Keratinocyte (primary cell): ENCODE results near the gene CDKAL1. TPM values are rescaled to one million over a fixed set of nuclear protein-coding genes. Genes with fewer than 3 reads are reported as not detected.

ENCODE experiments used
- DNase-seq: peaks from one replicate; pipeline ENCODE4 v3.0.0-alpha.2; 2011; ENCODE audit warnings: low read depth, missing footprints, low spot score
- FAIRE-seq: peaks from 2 replicates; lab custom pipeline; 2011; peaks lifted over from hg19 to GRCh38; lab: Jason Lieb, UNC
- H2AFZ ChIP-seq: 2 replicates; pipeline ENCODE4 v1.6.0; 2012; ENCODE audit warnings: low read length, control low read depth, inconsistent platforms; ENCODE audit not compliant: control insufficient read depth
- H3K27ac ChIP-seq: 2 replicates; pipeline ENCODE4 v1.5.1; 2011; ENCODE audit warnings: low read length; ENCODE audit not compliant: control insufficient read depth, insufficient read depth
- H3K27me3 ChIP-seq: 3 replicates; pipeline ENCODE4 v1.6.0; 2011; ENCODE audit warnings: low read length; ENCODE audit not compliant: control insufficient read depth, insufficient read depth; ENCODE audit errors: extremely low read depth
- H3K36me3 ChIP-seq, 2 experiments: 2 replicates in 1 of 2; 3 replicates in 1 of 2; pipeline ENCODE4 v1.5.1; 2011; ENCODE audit warnings: low read length in 2 of 2, mild to moderate bottlenecking in 1 of 2; ENCODE audit not compliant: control insufficient read depth in 2 of 2, insufficient read depth in 2 of 2; ENCODE audit errors: extremely low read depth in 1 of 2
- H3K4me1 ChIP-seq: 3 replicates; pipeline ENCODE4 v1.5.1; 2011; ENCODE audit warnings: low read length; ENCODE audit not compliant: control insufficient read depth, insufficient read depth; ENCODE audit errors: extremely low read depth
- H3K4me2 ChIP-seq: 3 replicates; pipeline ENCODE4 v1.6.0; 2011; ENCODE audit warnings: low read depth, low read length; ENCODE audit not compliant: control insufficient read depth, insufficient read depth; ENCODE audit errors: extremely low read depth
- H3K4me3 ChIP-seq, 3 experiments: fragments of 200-600 bp in 1 of 3; sonication (generic) in 1 of 3; 2 replicates in 2 of 3; 3 replicates in 1 of 3; pipeline ENCODE4 v1.5.1; 2011 to 2016; ENCODE audit warnings: low read length in 3 of 3, mild to moderate bottlenecking in 3 of 3, control low read depth in 2 of 3, inconsistent platforms in 1 of 3, low read depth in 1 of 3, mixed read lengths in 1 of 3, mixed run types in 1 of 3, moderate library complexity in 1 of 3; ENCODE audit not compliant: control insufficient read depth in 2 of 3, insufficient read depth in 2 of 3; ENCODE audit errors: extremely low read depth in 1 of 3
- H3K79me2 ChIP-seq: 2 replicates; pipeline ENCODE4 v1.6.0; 2012; ENCODE audit warnings: low read length; ENCODE audit not compliant: control insufficient read depth, insufficient read depth
- H3K9ac ChIP-seq: 3 replicates; pipeline ENCODE4 v1.6.0; 2011; ENCODE audit warnings: low read length; ENCODE audit not compliant: control insufficient read depth, insufficient read depth; ENCODE audit errors: extremely low read depth
- H3K9me1 ChIP-seq: 3 replicates; pipeline ENCODE4 v1.6.0; 2011; ENCODE audit warnings: low read length; ENCODE audit not compliant: control insufficient read depth, insufficient read depth; ENCODE audit errors: extremely low read depth
- H3K9me3 ChIP-seq: 2 replicates; pipeline ENCODE4 v1.5.1; 2012; ENCODE audit warnings: low read depth, low read length; ENCODE audit not compliant: control insufficient read depth
- H4K20me1 ChIP-seq: 3 replicates; pipeline ENCODE4 v1.6.0; 2011; ENCODE audit warnings: low read length; ENCODE audit not compliant: control insufficient read depth, insufficient read depth; ENCODE audit errors: extremely low read depth
- EZH2 ChIP-seq: IDR thresholded peaks from one replicate; pipeline ENCODE4 v1.6.1; 2012; ENCODE audit warnings: inconsistent platforms, mild to moderate bottlenecking, low read length, moderate library complexity
- dilution Hi-C: fragments of 300-500 bp; cut with MboI; formaldehyde crosslinking; loops from one replicate; pipeline ENCODE4 v1.7.0; 2020; ENCODE audit warnings: low sequenced_read_pairs; ENCODE audit not compliant: extremely low pct_ligation_motif_present
- polyA plus RNA-seq, 5 experiments: library from polyadenylated mRNA; depleted of rRNA in 3 of 5; stranded (reverse) in 3 of 5; stranded (forward) in 1 of 5; unstranded in 1 of 5; fragments of >200 nt; gene quantifications; 1 replicate in 1 of 5; 2 replicates in 3 of 5; 3 replicates in 1 of 5; pipeline versions ENCODE4 v1.2.1 to v1.2.3, GENCODE V29; 2011 to 2012; ENCODE audit warnings: missing spikeins in 2 of 5, low read depth in 1 of 5, low replicate concordance in 1 of 5
- TF ChIP-seq, protein P1 (sequence below), 3 experiments: IDR thresholded peaks in 1 of 3; conservative IDR thresholded peaks in 1 of 3; optimal IDR thresholded peaks in 1 of 3; 2 replicates in 2 of 3; 3 replicates in 1 of 3; pipeline versions ENCODE3 to v1.5.1; 2011; ENCODE audit warnings: low read length in 3 of 3, mild to moderate bottlenecking in 3 of 3, moderate library complexity in 2 of 3, control low read depth in 1 of 3, inconsistent platforms in 1 of 3; ENCODE audit not compliant: insufficient read depth in 2 of 3; ENCODE audit errors: extremely low read depth in 1 of 3

Gene CDKAL1
- polyA plus RNA-seq, 1 donor (not counting 4 experiments of a cell fraction or from before 2014, with no cell fraction given) = 5.6 TPM

DNA sequence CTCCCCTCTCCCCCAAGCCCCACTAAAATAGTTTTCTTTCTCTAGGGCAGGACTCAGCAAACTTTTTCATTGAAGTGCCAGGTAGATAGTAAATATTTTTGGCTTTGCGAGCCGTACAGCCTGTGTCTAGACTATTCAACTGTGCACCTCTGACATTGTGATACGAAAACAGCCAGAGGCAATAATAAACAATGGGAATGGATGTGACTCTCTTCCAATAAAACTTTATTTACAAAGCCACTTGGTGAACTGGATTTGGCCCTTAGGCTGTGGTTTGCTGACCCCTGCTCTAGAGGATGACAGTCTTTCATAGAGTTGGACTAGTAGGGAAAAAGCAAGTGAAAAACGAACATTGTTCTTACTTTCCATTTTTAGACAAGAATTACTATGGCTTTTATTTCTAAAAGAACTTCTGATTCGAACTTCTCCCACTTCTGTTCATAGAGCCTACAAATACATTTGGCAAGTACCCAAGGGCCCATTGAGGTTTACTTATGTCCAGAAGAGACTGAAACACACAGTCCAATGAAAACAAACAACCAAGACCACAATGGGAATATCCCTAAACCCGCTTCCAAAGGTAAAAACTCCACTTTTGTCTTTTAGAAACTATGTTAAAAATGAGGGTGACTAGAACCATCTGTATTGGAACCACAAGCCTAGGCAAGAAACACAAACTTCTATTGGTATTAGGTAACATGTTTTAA, 46.4 kb upstream of the CDKAL1 start:
- no peak for DNase-seq
- Histone ChIP-seq H3K4me1 (no peaks in the 10 kb centered on the region), H3K4me3 (no peak overlapping the region), H2AFZ (no peak overlapping the region), H4K20me1 (no peaks in the 10 kb centered on the region), H3K27ac (no peak overlapping the region), H3K9me1 (no peaks in the 10 kb centered on the region), H3K36me3 (peaks cover 15 to 30% of the 10 kb centered on the region in 2 experiments), H3K9me3 (no peaks in the 10 kb centered on the region), H3K9ac (no peak overlapping the region), H3K27me3 (no peaks in the 10 kb centered on the region), H3K79me2 (peaks cover 1% of the 10 kb centered on the region), H3K4me2 (no peak overlapping the region)
- no peak for FAIRE-seq
- dilution Hi-C loops = no loop called here
- TF ChIP-seq EZH2 = no peak
- TF ChIP-seq, protein P1, sequence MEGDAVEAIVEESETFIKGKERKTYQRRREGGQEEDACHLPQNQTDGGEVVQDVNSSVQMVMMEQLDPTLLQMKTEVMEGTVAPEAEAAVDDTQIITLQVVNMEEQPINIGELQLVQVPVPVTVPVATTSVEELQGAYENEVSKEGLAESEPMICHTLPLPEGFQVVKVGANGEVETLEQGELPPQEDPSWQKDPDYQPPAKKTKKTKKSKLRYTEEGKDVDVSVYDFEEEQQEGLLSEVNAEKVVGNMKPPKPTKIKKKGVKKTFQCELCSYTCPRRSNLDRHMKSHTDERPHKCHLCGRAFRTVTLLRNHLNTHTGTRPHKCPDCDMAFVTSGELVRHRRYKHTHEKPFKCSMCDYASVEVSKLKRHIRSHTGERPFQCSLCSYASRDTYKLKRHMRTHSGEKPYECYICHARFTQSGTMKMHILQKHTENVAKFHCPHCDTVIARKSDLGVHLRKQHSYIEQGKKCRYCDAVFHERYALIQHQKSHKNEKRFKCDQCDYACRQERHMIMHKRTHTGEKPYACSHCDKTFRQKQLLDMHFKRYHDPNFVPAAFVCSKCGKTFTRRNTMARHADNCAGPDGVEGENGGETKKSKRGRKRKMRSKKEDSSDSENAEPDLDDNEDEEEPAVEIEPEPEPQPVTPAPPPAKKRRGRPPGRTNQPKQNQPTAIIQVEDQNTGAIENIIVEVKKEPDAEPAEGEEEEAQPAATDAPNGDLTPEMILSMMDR (optimal IDR thresholded peaks at IDR 0.05 in 1 of 3, IDR thresholded peaks at IDR 0.05 in 1 of 3, conservative IDR thresholded peaks at IDR 0.05 in 1 of 3; ENCODE audit: extremely low read depth in 1 of 3, insufficient read depth in 2 of 3, low read length in 3 of 3) = no peak

DNA sequence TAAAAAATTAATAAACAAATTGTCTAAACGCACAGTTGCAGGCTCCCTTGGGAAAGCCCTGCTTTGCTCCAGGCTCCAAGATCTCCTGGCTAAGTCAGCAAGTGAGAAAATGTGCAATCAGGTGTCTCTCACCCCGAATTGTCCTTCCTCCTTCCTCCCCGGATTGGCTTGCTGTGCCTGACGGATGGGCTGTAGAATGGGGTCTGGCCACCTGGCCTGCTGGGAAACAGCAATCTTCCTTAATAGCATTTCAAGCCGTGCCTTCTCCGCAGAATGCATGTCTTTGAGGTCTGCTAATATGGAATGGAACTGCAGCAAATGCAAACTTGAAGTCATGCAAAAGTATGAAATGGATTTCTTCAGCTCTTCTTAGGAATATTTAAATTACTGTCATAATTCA, 43.7 kb upstream of the CDKAL1 start:
- H3K9me1 ChIP-seq = no peaks in the 10 kb centered on the region
- H3K9me3 ChIP-seq = no peaks in the 10 kb centered on the region
- H3K36me3 ChIP-seq = peaks cover 9 to 24% of the 10 kb centered on the region in 2 experiments

More for the DNA sequence above, 43.7 kb upstream of the CDKAL1 start:
- no peak overlapping the region for H3K27ac ChIP-seq
- no peak for TF ChIP-seq EZH2
- TF ChIP-seq, protein P1 (optimal IDR thresholded peaks at IDR 0.05 in 1 of 3, IDR thresholded peaks at IDR 0.05 in 1 of 3, conservative IDR thresholded peaks at IDR 0.05 in 1 of 3; ENCODE audit: extremely low read depth in 1 of 3, insufficient read depth in 2 of 3, low read length in 3 of 3) = no peak
- no peaks in the 10 kb centered on the region for H4K20me1 ChIP-seq
- no peak overlapping the region for H2AFZ ChIP-seq
- no peak overlapping the region for H3K4me3 ChIP-seq
- no peaks in the 10 kb centered on the region for H3K4me1 ChIP-seq
- no peak overlapping the region for H3K4me2 ChIP-seq
- no peak overlapping the region for H3K9ac ChIP-seq
- no peaks in the 10 kb centered on the region for H3K27me3 ChIP-seq
- H3K79me2 ChIP-seq = no peaks in the 10 kb centered on the region
- FAIRE-seq (no peak), DNase-seq (no peak)
- dilution Hi-C loops = no loop called here
